ENCODE measurements around the gene ATG10.
"Not testable (repeated sequence)": the region's sequence is repeated elsewhere in the genome, so short reads cannot be mapped to it uniquely, and the experiment has no call there.

ATG10 gene

GRCh38 chr5:81986126-81986525, 14.3 kb downstream of the ATG10 start:
- no peak for TF ChIP-seq CTCF (conservative IDR thresholded peaks at IDR 0.05)
- no peak overlapping the region for H3K27ac ChIP-seq

- no peak overlapping the region for H3K27ac ChIP-seq
- no peak for TF ChIP-seq CTCF (conservative IDR thresholded peaks at IDR 0.05)
Observed at GRCh38 chr5:81989204-81989603, 17.4 kb downstream of the ATG10 start.

- TF ChIP-seq CTCF (conservative IDR thresholded peaks at IDR 0.05), result no peak
- no peak overlapping the region for H3K27ac ChIP-seq
Observed at GRCh38 chr5:81994679-81995078, 22.9 kb downstream of the ATG10 start.

GRCh38 chr5:81995407-81995806, 23.6 kb downstream of the ATG10 start:
- TF ChIP-seq CTCF (conservative IDR thresholded peaks at IDR 0.05), result no peak
- no peak overlapping the region for H3K27ac ChIP-seq

- TF ChIP-seq CTCF (conservative IDR thresholded peaks at IDR 0.05), result no peak
Observed at GRCh38 chr5:82004511-82004910, 32.7 kb downstream of the ATG10 start.

GRCh38 chr5:82009869-82010268, 38.0 kb downstream of the ATG10 start:
- H3K27ac ChIP-seq, result not testable (repeated sequence)

More at GRCh38 chr5:82004511-82004910, 32.7 kb downstream of the ATG10 start:
- no peak overlapping the region for H3K27ac ChIP-seq

GRCh38 chr5:82010696-82011095, 38.9 kb downstream of the ATG10 start:
- no peak for TF ChIP-seq CTCF (conservative IDR thresholded peaks at IDR 0.05)
- no peak overlapping the region for H3K27ac ChIP-seq

GRCh38 chr5:82011761-82012160, 39.9 kb downstream of the ATG10 start:
- TF ChIP-seq CTCF (conservative IDR thresholded peaks at IDR 0.05), result no peak
- no peak overlapping the region for H3K27ac ChIP-seq

- H3K27ac ChIP-seq, result not testable (repeated sequence)
Observed at GRCh38 chr5:82014644-82015043, 42.8 kb downstream of the ATG10 start.
